Activated T-helper 1 cell treated with anti-CD3 and anti-CD28 coated beads, Interleukin-12 subunit alpha, Interleukin-12 subunit beta, Interleukin-2, Interleukin-4 antibody, amounts not matched to agents 30 ng/mL and 10 ng/mL and 1 ng/mL, durations not matched to agents 14 hours and 24 hours and 36 hours (primary cell): ENCODE measurements around the gene GPR55. TPM values are rescaled to one million over a fixed set of nuclear protein-coding genes. Genes with fewer than 3 reads are reported as not detected.

Source experiments
- DNase-seq: peaks from one replicate; pipeline ENCODE4 v3.0.0; 2021; ENCODE audit warnings: low spot score
- H3K27ac Mint-ChIP-seq: one replicate; pipeline ENCODE4 v1.8.0; 2021; ENCODE audit warnings: mild to moderate bottlenecking, mixed read lengths
- H3K27me3 Mint-ChIP-seq: one replicate; pipeline ENCODE4 v1.8.0; 2022; ENCODE audit warnings: mild to moderate bottlenecking, moderate library complexity, mixed read lengths; ENCODE audit not compliant: insufficient read depth
- H3K36me3 Mint-ChIP-seq: one replicate; pipeline ENCODE4 v1.8.0; 2021; ENCODE audit warnings: low read depth, mixed read lengths
- H3K4me1 Mint-ChIP-seq: one replicate; pipeline ENCODE4 v1.8.0; 2021; ENCODE audit warnings: low read depth, mixed read lengths
- H3K4me3 Mint-ChIP-seq: one replicate; pipeline ENCODE4 v1.8.0; 2021; ENCODE audit warnings: mild to moderate bottlenecking, moderate library complexity, mixed read lengths
- H3K9me3 Mint-ChIP-seq: one replicate; pipeline ENCODE4 v1.8.0; 2021; ENCODE audit warnings: mixed read lengths
- intact Hi-C: fragments of 100-400 bp; cut with micrococcal nuclease; formaldehyde crosslinking; loops from one replicate; pipeline ENCODE4 v1.15.1; 2024
- total RNA-seq: library from RNA; stranded (reverse); gene quantifications from 2 replicates; pipeline ENCODE4 v1.2.3, GENCODE V29; 2022

GPR55 gene
- total RNA-seq, 1 donor from 2014 or later: 0.13 TPM

DNA sequence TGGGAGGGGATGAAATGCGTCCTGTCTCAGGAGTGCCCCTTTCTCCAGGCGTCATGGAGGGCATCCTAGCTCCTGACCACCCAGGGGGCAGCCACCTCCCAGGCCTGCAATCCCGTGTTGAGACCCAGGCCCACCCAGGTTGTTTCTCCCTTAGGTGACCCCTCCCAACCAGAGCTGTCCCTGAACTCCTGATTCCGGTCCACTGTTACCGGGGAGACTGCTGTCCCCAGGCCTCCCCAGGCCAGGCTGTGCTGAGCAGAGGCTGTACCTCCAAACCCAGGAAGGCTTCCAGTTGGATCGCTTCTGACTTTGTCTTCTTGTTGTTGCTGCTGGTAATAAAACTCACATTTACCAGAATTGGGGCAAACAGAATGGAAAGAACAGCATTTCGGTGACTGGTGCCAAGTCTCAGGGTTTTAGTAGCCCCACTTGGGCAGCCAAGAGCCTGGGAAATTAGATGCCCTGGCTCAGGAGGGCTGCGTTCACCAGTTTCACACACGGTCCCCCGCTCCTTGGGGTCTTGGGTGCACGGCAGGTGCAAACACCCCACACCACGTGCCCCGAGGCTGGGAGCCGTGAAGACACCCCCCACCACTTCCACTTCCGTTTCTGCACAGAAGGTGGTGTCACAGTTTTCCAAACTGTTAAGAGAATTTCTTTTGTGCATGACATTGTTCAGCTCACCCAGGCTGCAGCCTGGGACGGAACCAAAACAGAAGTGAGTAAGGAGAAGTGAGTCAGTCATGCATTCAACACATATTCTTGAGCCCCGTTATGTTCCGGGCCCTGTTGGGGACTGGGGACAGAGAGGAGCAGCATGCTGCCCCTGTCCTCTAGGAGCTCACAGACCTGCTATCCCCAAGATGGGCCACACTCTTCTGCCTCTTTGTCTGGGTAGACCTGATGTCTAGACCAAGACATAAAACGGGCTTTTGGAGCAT lies 30.9 kb downstream of the GPR55 start:
- no peak overlapping the region for H3K27ac Mint-ChIP-seq
- no peaks in the 10 kb centered on the region for H3K4me1 Mint-ChIP-seq
- no peaks in the 10 kb centered on the region for H3K36me3 Mint-ChIP-seq
- intact Hi-C loops: no loop called here
- peaks cover 41% of the 10 kb centered on the region for H3K27me3 Mint-ChIP-seq
- H3K4me3 Mint-ChIP-seq: no peak overlapping the region
- DNase-seq: no peak
- H3K9me3 Mint-ChIP-seq: no peaks in the 10 kb centered on the region

DNA sequence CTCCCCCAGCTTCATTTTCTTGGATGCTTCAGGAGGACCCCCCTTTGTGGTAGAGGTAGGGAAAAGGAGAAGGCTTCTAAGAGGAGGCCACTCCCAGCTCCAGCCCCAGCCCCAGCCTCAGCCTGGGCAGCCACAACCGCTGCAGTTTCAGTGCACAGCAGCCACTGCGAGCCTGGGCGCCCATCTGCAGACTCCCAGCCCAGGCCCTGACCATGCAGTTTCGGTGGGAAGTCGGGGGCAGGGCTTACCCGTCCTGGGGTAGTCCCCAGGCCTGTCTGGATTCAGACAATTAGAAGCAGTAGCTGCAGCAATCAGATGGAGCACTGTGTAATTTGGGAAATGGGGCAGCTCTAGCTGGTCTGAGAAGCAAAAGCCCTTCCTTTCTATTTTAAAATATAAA lies 31.7 kb downstream of the GPR55 start:
- DNase-seq: no peak

DNA sequence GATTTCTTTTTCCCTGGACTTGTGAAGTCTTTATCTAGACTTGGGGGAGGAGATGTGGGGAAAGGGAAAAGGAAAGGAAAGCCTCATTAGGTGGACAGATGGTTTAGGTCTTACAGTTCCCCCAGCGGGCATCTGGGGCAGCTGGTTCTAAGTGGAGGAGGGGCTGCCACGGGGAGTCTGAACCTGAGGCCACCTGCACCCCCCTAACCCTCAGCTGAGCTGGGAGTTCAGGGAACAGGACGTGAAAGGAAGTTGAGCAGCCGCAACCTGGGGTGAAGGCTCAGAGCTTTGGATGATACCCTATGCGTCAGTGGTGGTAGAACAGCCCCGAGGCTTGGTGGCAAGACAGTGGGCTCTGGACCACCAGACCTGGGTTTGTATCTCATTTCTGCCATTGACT lies 33.5 kb downstream of the GPR55 start:
- Mint-ChIP-seq H3K27me3 (peaks cover 30% of the 10 kb centered on the region), H3K4me3 (no peak overlapping the region), H3K4me1 (no peaks in the 10 kb centered on the region), H3K9me3 (no peaks in the 10 kb centered on the region), H3K27ac (no peak overlapping the region), H3K36me3 (no peaks in the 10 kb centered on the region)
- DNase-seq: no peak
- intact Hi-C loops: no loop called here

More for the DNA sequence above, 31.7 kb downstream of the GPR55 start:
- intact Hi-C loops: no loop called here
- Mint-ChIP-seq H3K36me3 (no peaks in the 10 kb centered on the region), H3K4me3 (no peak overlapping the region), H3K27ac (no peak overlapping the region), H3K27me3 (peaks cover 38% of the 10 kb centered on the region), H3K4me1 (no peaks in the 10 kb centered on the region), H3K9me3 (no peaks in the 10 kb centered on the region)

DNA sequence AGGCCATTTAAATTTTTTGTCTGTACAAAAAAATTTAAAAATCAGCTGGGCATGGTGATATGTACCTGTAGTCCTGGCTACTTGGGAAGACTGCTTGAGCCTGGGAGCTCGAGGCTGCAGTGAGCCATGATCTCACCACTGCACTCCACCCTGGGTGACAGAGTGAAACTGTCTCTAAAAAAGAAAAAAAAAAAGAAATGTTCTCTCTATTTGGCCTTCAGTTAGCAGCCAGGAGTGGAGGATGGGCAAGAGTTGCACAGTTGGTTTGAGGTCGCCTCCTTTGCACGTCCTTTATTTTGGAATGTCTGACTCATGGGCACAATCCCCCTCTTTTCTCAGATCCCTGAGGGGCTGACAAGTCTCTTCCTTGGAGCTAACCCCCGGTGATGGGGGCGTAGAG lies 34.0 kb downstream of the GPR55 start:
- H3K36me3 Mint-ChIP-seq: no peaks in the 10 kb centered on the region
- H3K4me3 Mint-ChIP-seq: no peak overlapping the region

DNA sequence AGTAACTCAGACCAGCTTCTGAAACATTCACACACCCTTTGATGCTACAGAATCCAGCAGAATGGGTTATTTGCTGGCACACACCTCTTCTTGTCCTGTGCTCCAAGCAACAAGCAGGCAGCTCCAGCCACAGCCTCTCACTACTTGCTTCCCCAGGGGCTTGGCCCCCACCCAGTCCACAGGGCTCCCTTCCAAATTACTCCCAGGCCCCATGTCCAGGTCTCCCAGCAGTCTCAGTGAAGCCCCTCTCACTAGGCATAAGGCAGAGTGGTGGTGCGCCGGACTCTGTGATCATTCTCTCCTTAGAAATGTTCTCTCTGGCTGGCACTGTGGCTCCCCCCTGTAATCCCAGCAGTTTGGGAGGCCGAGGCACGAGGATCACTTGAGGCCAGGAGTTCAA lies 34.4 kb downstream of the GPR55 start:
- Mint-ChIP-seq H3K4me1 (no peaks in the 10 kb centered on the region), H3K27ac (no peak overlapping the region), H3K36me3 (no peaks in the 10 kb centered on the region), H3K27me3 (peaks cover 26% of the 10 kb centered on the region), H3K9me3 (no peaks in the 10 kb centered on the region), H3K4me3 (no peak overlapping the region)
- intact Hi-C loops: no loop called here
- DNase-seq: no peak

More for the DNA sequence above, 34.0 kb downstream of the GPR55 start:
- no peaks in the 10 kb centered on the region for H3K9me3 Mint-ChIP-seq
- intact Hi-C loops: no loop called here
- H3K27me3 Mint-ChIP-seq: peaks cover 30% of the 10 kb centered on the region
- no peak for DNase-seq
- no peaks in the 10 kb centered on the region for H3K4me1 Mint-ChIP-seq
- no peak overlapping the region for H3K27ac Mint-ChIP-seq

DNA sequence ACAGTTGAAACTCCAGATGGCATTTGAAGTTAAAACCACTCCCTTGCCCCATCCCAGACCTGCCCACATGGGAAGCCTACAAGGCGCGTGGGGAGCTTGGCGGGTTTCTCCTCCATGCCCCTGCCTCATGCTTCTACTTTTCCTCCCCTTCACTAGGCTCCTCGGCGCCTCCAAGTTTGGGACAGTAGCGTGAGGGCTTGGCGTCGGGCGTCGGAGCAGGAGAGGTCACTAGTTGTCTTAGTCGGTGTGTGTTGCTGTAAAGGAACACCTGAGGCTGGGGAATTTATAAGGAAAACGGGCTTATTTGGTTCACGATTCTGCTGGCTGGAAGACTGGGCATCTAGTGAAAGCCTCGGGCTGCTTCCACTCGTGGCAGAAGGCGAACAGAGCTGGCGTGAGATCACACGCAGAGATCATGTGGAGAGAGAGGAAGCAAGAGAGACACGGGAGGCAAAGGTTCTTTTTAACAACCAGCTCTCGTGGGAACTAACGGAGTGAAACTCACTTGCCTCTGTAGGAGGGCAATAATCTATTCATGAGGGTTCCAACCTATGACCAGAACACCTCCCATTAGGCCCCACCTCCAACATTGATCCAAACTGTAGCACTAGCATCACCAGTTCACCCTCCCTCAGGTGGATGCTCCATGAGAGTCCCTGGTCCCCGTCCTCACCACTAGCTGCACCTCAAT lies 35.0 kb downstream of the GPR55 start:
- H3K9me3 Mint-ChIP-seq: no peaks in the 10 kb centered on the region
- H3K36me3 Mint-ChIP-seq: no peaks in the 10 kb centered on the region
- H3K4me3 Mint-ChIP-seq: no peak overlapping the region
- peaks cover 25% of the 10 kb centered on the region for H3K27me3 Mint-ChIP-seq
- DNase-seq: no peak
- no peak overlapping the region for H3K27ac Mint-ChIP-seq
- H3K4me1 Mint-ChIP-seq: no peaks in the 10 kb centered on the region
- intact Hi-C loops: no loop called here

DNA sequence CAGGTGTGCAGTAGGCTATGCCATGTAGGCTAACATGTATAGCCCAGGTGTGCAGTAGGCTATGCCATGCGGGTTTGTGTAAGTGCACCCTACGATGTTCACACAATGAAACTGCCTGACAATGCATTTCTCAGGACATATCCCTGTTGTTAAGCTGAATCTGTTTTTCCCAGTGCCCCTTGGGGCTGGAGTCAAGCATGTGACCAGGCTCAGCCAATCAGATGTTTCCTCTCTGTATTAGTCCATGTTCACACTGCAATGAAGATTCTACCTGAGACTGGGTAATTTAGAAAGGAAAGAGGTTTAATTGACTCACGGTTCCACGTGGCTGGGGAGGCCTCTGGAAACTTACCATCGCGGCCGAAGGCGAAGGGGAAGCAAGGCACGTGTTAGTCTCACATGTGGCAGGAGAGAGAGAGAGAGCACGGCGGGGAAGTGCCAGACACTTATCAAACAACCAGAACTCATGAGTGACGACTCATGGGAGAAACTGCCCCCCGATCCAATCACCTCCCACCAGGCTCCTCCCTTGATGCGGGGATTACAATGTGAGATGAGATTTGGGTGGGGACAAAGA lies 36.1 kb downstream of the GPR55 start:
- no peaks in the 10 kb centered on the region for H3K9me3 Mint-ChIP-seq
- H3K27ac Mint-ChIP-seq: no peak overlapping the region
- DNase-seq: no peak
- no peaks in the 10 kb centered on the region for H3K36me3 Mint-ChIP-seq
- intact Hi-C loops: no loop called here
- no peaks in the 10 kb centered on the region for H3K4me1 Mint-ChIP-seq
- H3K27me3 Mint-ChIP-seq: peaks cover 25% of the 10 kb centered on the region
- no peak overlapping the region for H3K4me3 Mint-ChIP-seq

DNA sequence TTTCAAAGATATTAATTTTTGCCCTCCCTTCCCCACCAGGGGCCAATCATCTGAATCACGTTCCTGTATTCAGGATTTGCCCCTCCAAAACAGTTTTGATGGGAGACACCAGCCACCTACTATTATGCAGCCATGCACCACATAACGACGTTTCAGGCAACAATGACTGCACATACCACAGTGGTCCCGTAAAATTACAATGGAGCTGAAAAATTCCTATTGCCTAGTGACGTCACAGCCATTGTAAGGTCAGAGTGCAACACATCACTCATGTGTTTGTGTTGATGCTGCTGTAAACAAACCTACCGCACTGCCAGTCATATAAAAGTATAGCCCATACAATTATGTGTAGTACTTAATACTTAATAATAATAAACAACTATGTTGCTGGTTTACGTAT lies 37.7 kb downstream of the GPR55 start:
- Mint-ChIP-seq H3K4me1 (no peaks in the 10 kb centered on the region), H3K4me3 (no peak overlapping the region), H3K9me3 (no peaks in the 10 kb centered on the region), H3K27ac (no peak overlapping the region), H3K36me3 (no peaks in the 10 kb centered on the region), H3K27me3 (peaks cover 20% of the 10 kb centered on the region)
- no peak for DNase-seq
- intact Hi-C loops: no loop called here

DNA sequence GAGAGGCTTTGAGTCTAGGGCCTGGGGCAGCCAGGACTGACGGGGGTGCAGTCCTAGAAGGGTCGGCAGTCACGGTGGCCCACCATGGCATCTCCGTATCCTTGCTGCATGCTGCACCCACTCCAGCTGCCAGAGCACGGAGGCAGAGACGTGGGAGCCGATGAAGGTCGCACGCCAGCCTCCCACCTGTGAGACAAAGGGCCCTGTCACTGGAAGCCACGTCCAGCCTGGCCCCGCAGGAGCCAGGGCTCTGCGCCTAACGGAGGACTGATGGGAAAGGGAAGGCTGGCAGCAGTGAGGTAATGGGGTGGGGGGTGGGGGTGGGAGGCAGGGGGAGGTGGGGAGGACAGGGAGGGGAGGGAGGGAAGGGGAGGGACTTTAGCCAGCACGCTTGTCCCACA lies 38.4 kb downstream of the GPR55 start:
- intact Hi-C loops: no loop called here
- Mint-ChIP-seq H3K4me1 (no peaks in the 10 kb centered on the region), H3K9me3 (no peaks in the 10 kb centered on the region), H3K4me3 (no peak overlapping the region), H3K27ac (no peak overlapping the region), H3K27me3 (peaks cover 23% of the 10 kb centered on the region), H3K36me3 (no peaks in the 10 kb centered on the region)
- DNase-seq: no peak

DNA sequence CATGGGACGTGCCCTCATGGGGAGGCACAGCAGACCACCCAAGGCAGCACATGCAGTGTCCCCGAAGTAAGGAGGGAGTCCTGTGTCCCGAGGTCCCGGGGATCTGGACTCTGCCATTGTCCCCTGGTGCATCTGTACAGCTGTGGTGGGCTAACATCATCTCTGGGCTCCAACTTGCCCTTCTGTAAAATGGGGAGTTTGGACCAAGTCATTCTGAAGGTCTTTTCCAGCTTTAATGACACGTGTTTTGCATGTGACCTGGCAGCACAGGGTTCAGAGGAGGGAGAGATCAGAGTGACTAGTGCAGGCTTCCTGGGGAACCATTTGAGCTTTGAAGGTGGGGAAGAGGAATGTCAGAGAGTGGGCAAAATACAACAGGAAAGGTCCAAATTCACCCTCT lies 38.8 kb downstream of the GPR55 start:
- no peaks in the 10 kb centered on the region for H3K4me1 Mint-ChIP-seq
- H3K4me3 Mint-ChIP-seq: no peak overlapping the region
- no peaks in the 10 kb centered on the region for H3K36me3 Mint-ChIP-seq

DNA sequence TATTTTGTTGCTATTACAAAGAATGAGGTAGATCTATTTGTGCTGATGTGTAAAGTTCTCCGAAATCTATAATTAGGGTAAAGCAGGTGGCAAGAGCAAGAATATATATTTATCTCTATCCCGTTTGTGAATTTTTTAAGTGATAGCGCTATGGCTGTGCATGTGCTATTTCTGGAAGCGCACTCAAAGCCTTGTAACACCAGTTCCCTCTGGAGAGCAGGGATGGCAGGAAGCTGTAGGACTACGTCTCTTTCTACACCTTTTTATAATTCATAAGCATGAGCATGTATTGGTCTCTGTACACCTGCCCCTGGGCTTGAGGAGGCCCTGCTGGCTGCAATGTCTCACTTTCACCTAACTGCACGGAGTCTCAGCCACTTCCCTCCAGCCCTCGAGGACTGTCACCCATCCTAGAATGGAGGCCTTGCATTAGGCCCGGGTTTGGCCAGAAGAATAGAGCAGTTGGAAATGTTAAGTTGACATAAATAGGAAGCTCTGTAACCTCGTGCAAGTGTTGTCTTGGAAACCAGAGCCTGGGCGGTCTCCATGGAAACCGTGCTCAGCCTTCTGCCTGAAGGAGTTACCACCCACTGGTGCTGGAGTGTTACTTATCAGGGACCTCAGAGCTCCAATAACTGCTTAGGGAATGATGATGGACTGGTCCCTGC lies 39.4 kb downstream of the GPR55 start:
- H3K4me1 Mint-ChIP-seq: no peaks in the 10 kb centered on the region
- intact Hi-C loops: no loop called here

More for the DNA sequence above, 38.8 kb downstream of the GPR55 start:
- H3K27me3 Mint-ChIP-seq: peaks cover 20% of the 10 kb centered on the region
- H3K9me3 Mint-ChIP-seq: no peaks in the 10 kb centered on the region
- intact Hi-C loops: no loop called here
- H3K27ac Mint-ChIP-seq: no peak overlapping the region
- no peak for DNase-seq

DNA sequence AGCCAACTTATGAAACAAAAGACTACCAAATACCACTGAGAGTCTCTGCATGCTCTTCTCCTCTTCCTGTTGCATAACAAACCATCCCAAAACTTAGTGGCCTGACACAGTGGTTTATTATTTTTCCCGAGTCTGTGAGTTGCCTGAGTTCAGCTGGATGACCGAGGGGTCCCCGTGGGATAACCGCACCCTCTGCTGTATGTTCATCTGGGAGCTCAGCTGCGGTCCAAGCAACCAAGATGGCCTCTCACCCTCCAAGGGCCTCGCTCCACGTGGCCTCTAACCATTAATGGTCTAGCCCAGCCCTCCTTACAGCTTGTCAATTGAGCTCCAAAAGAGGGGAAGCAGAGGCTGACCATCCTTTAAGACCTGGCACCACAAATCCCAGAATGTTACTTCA lies 43.2 kb downstream of the GPR55 start:
- DNase-seq: no peak
- no peaks in the 10 kb centered on the region for H3K9me3 Mint-ChIP-seq
- no peaks in the 10 kb centered on the region for H3K4me1 Mint-ChIP-seq
- H3K27ac Mint-ChIP-seq: no peak overlapping the region
- no peak overlapping the region for H3K4me3 Mint-ChIP-seq
- intact Hi-C loops: no loop called here
- H3K36me3 Mint-ChIP-seq: no peaks in the 10 kb centered on the region
- peaks cover 21% of the 10 kb centered on the region for H3K27me3 Mint-ChIP-seq

More for the DNA sequence above, 39.4 kb downstream of the GPR55 start:
- Mint-ChIP-seq H3K4me3 (no peak overlapping the region), H3K36me3 (no peaks in the 10 kb centered on the region), H3K9me3 (no peaks in the 10 kb centered on the region), H3K27ac (no peak overlapping the region), H3K27me3 (peaks cover 16% of the 10 kb centered on the region)
- DNase-seq: no peak
